GM19328 (cell line): ENCODE data around the gene TAGLN.
A peak's percentile ranks its signal among the peaks of the same experiment; 100 is the strongest.

Experiments
- ATAC-seq: cut with Tn5 transposase; IDR thresholded peaks from one replicate; pipeline ENCODE4 v1.9.1; 2021; ENCODE audit warnings: mild to moderate bottlenecking, moderate library complexity; ENCODE audit not compliant: unreplicated experiment

Gene TAGLN

DNA sequence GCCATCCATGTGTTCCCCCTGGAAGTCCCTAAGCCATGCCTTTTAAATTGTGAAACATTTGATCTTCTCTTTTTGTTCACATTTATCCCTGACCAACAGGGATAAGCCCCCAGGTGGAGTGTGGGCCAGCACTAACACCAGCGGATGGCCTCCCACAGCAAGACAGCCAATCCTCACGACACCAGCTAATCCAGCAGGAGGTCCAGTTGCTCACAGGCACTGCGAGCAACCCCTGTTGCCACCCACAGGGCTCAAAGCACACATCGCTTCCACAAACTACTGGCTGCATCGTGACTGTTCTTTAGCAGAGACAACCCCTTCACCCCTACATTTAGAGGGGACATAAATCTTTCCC, 30.7 kb downstream of the TAGLN start:
- no peak for ATAC-seq

- ATAC-seq, result no peak
These were observed 31.3 kb downstream of the TAGLN start for GRCh38 chr11:117230286-117230961.

GRCh38 chr11:117230999-117231841, 32.0 kb downstream of the TAGLN start:
- ATAC-seq, result no peak

DNA sequence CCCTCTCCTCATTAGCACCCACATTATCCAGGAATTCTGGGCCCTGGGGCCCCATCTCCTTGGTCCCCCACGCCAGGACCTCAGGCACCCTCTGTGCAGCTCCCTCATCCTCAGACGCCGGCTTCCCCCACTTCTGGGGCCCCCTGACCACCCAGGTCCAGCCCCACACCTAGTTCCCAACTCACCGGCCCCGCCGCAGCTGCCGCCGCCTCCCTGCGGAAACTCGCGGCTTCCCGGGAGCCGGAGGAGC, 32.6 kb downstream of the TAGLN start, which contains the start of gene PCSK7:
Gene PCSK7 (minus strand): TSS at position 232 of the 250 bp plus-strand sequence. CDS start 2,229 bp downstream, outside the sequence.
- ATAC-seq, result no peak

GRCh38 chr11:117232092-117232878, 33.1 kb downstream of the TAGLN start, which contains the start of gene RNF214:
TSS of gene RNF214 (plus strand) at chr11:117232671. CDS start at chr11:117234273, 1,602 bp downstream.
- peak; percentile 58 for ATAC-seq

GRCh38 chr11:117232911-117233409, 33.8 kb downstream of the TAGLN start:
- no peak for ATAC-seq

- ATAC-seq, result no peak
These were observed 39.1 kb downstream of the TAGLN start for GRCh38 chr11:117238221-117238620.

GRCh38 chr11:117239295-117239694, 40.1 kb downstream of the TAGLN start:
- ATAC-seq, result no peak

DNA sequence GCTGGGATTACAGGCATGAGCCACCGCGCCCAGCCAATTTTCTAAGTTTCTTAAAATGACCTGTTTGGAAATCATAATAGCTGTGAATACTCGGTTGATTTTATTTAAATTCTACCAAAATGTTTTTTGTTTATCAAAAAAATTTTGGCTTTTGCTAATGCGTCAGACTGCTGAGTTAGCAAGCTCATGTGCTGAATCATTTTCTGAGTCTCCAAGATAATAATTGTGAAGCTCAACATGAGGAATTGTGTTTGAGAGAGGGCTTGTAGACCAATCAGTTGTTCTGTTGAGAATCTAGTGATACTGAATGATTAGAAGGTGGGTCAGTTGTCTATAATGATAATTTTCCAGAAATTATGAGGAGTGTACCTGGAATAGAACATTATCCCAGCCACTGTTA, 49.2 kb downstream of the TAGLN start:
- no peak for ATAC-seq

DNA sequence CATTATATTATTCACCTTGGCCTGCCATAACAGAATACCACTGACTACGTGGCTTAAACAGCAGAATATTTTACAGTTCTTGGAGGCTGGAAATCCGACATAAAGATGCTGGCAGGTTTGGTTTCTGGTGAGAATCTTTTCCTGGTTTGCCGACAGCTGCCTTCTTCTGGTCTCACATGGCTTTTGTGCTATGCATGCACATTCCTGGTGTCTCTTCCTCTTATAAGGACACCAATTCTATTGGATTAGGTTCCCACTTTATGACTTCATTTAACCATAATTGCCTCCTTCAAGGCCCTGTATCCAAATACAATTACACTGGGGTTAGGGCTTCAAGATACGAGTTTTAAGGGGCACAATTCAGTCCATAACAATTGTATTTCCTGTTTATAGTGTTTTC, 50.4 kb downstream of the TAGLN start:
- no peak for ATAC-seq

DNA sequence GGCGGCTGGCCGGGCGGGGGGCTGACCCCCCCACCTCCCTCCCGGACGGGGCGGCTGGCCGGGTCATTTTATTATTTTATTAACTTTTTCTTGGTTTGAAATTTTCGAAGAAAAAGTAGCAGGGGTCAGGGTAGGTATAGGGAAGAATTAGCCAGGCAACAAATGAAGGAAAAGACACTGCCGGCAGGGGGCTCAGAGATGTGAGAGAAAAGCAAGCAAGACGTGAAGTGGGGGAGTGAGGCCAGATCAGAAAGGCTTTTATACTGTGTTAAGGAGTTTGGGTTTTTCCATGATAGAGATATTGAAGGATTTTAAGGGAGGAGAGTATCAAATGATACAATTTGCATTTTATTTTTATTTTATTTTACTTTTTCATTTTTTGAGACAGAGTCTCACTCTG, 52.3 kb downstream of the TAGLN start:
- ATAC-seq, result no peak

- no peak for ATAC-seq
These were observed 56.8 kb downstream of the TAGLN start for GRCh38 chr11:117255966-117256365.

GRCh38 chr11:117256573-117256972, 57.4 kb downstream of the TAGLN start:
- no peak for ATAC-seq
